ENCODE data around the gene ELOVL1. TPM values are rescaled to one million over a fixed set of nuclear protein-coding genes. Genes with fewer than 3 reads are reported as not detected.

ELOVL1 gene
- total and polyA plus RNA-seq, 2 of the 13 experiments (the other 11 are each of a cell fraction or from before 2014, with no cell fraction given) = 55.2 to 77.4 TPM

- TF ChIP-seq MLXIP (CRISPR knock-in tag; IDR thresholded peaks at IDR 0.05; ENCODE audit: borderline replicate concordance) (no peak), ZNF143 (CRISPR knock-in tag; IDR thresholded peaks at IDR 0.05) (no peak), ZFYVE20 (CRISPR knock-in tag; IDR thresholded peaks at IDR 0.05; ENCODE audit: borderline replicate concordance, low read depth) (no peak), ZSCAN30 (CRISPR knock-in tag; IDR thresholded peaks at IDR 0.05) (0 out of 2 replicates have a peak, but pooled peaks have one; percentile 47), HDAC6 (IDR thresholded peaks at IDR 0.05; ENCODE audit: low read depth, low read length) (no peak), ZNF615 (CRISPR knock-in tag; IDR thresholded peaks at IDR 0.05; ENCODE audit: borderline replicate concordance) (no peak), ZNF576 (CRISPR knock-in tag; IDR thresholded peaks at IDR 0.05) (no peak), ZNF251 (CRISPR knock-in tag; IDR thresholded peaks at IDR 0.05) (no peak), KLF6 (CRISPR knock-in tag; IDR thresholded peaks at IDR 0.05) (no peak; the same call in none of the 2 replicates), TAF1 (CRISPR knock-in tag; IDR thresholded peaks at IDR 0.05) (peak; percentile 67), HMG20A (CRISPR knock-in tag; IDR thresholded peaks at IDR 0.05; ENCODE audit: borderline replicate concordance) (no peak), ZNF512B (CRISPR knock-in tag; IDR thresholded peaks at IDR 0.05; ENCODE audit: borderline replicate concordance) (no peak), ZNF513 (CRISPR knock-in tag; conservative IDR thresholded peaks at IDR 0.05) (no peak), TSC22D2 (CRISPR knock-in tag; IDR thresholded peaks at IDR 0.05; ENCODE audit: borderline replicate concordance) (no peak), ETV5 (CRISPR knock-in tag; IDR thresholded peaks at IDR 0.05; ENCODE audit: borderline replicate concordance) (peak; percentile 45), SNAPC5 (CRISPR knock-in tag; IDR thresholded peaks at IDR 0.05; ENCODE audit: borderline replicate concordance) (no peak), ZNF230 (CRISPR knock-in tag; IDR thresholded peaks at IDR 0.05) (no peak), ZBTB14 (CRISPR knock-in tag; IDR thresholded peaks at IDR 0.05) (0 out of 2 replicates have a peak, but pooled peaks have one; percentile 34), KDM6A (CRISPR knock-in tag; IDR thresholded peaks at IDR 0.05; ENCODE audit: low read depth) (no peak), SAFB2 (CRISPR knock-in tag; IDR thresholded peaks at IDR 0.05; ENCODE audit: borderline replicate concordance, low read depth) (peak; percentile 72; the same call in 1 of the 2 replicates)
Measured at GRCh38 chr1:43348809-43349593, 18.8 kb downstream of the ELOVL1 start (continued).
